Subcutaneous abdominal adipose tissue (tissue), 5 donors: Measurements from ENCODE around the gene MKLN1.

ENCODE experiments used
- H3K27ac ChIP-seq: one replicate; pipeline ENCODE4 v1.7.0; 2013; ENCODE audit warnings: low read depth, mild to moderate bottlenecking, inconsistent platforms, low read length, moderate library complexity
- H3K27me3 ChIP-seq, 5 donors: one replicate each; pipeline ENCODE4 v1.7.0; 2013; ENCODE audit warnings: low read length in 5 of 5, inconsistent platforms in 1 of 5; ENCODE audit not compliant: control insufficient read depth in 5 of 5, insufficient read depth in 4 of 5
- H3K36me3 ChIP-seq, 5 donors: one replicate each; pipeline ENCODE4 v1.7.0; 2013; ENCODE audit warnings: low read length in 5 of 5; ENCODE audit not compliant: control insufficient read depth in 5 of 5, insufficient read depth in 5 of 5
- H3K4me1 ChIP-seq, 5 donors: one replicate each; pipeline ENCODE4 v1.7.0; 2013; ENCODE audit warnings: low read length in 5 of 5, mild to moderate bottlenecking in 3 of 5, moderate library complexity in 1 of 5; ENCODE audit not compliant: control insufficient read depth in 5 of 5, insufficient read depth in 5 of 5
- H3K4me3 ChIP-seq, 5 donors: one replicate each; pipeline ENCODE4 v1.7.0; 2013; ENCODE audit warnings: low read length in 5 of 5, low read depth in 1 of 5
- H3K9ac ChIP-seq, 5 donors: one replicate each; pipeline ENCODE4 v1.7.0; 2013; ENCODE audit warnings: low read length in 5 of 5, mild to moderate bottlenecking in 4 of 5, moderate library complexity in 3 of 5
- H3K9me3 ChIP-seq, 5 donors: one replicate each; pipeline ENCODE4 v1.7.0; 2013; ENCODE audit warnings: low read length in 5 of 5; ENCODE audit not compliant: control insufficient read depth in 5 of 5
- donor health status: healthy.
- donor health status: healthy.
- donor health status: healthy.
- donor health status: healthy.
- donor health status: healthy.

MKLN1 gene

GRCh38 chr7:131384286-131384635, 56.6 kb downstream of the MKLN1 start:
- Histone ChIP-seq H3K27ac (no peak overlapping the region), H3K27me3 (no peaks in the 10 kb centered on the region), H3K4me1 (peaks cover 0 to 7% (median 0%) of the 10 kb centered on the region in 5 donors), H3K9ac (no peak overlapping the region), H3K4me3 (no peak overlapping the region), H3K36me3 (peaks cover 0 to 7% (median 0%) of the 10 kb centered on the region in 5 donors), H3K9me3 (no peaks in the 10 kb centered on the region)

DNA sequence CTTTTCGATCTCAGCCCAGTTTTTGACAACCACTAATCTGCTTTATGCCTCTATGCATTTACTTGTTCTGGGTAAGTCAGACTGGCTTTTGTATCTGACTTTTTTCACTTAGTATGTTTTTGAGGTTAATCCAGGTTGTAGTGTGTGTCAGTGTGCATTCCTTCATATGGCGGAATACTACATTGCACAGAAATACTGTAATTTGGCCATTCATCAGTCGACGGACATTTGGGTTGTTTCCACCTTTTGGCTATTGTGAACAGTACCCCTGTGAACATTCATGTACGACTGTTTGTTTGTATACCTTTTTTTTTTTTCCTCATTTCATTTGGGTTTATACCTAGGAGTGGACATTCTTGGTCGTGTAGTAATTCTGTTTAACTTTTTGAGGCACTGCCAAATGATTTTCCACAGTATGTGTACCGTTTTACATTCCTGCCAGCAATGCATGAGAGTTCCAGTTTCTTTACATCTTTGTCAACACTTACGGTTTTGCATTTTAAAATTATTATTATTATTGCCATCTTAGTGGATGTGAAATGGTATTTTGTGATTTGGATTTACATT, 57.4 kb downstream of the MKLN1 start:
- H3K27ac ChIP-seq, result no peak overlapping the region
- peaks cover 0 to 7% (median 0%) of the 10 kb centered on the region in 5 donors for H3K4me1 ChIP-seq
- peaks cover 0 to 7% (median 0%) of the 10 kb centered on the region in 5 donors for H3K36me3 ChIP-seq
- no peaks in the 10 kb centered on the region for H3K9me3 ChIP-seq
- H3K4me3 ChIP-seq, result no peak overlapping the region
- H3K27me3 ChIP-seq, result no peaks in the 10 kb centered on the region
- no peak overlapping the region for H3K9ac ChIP-seq

DNA sequence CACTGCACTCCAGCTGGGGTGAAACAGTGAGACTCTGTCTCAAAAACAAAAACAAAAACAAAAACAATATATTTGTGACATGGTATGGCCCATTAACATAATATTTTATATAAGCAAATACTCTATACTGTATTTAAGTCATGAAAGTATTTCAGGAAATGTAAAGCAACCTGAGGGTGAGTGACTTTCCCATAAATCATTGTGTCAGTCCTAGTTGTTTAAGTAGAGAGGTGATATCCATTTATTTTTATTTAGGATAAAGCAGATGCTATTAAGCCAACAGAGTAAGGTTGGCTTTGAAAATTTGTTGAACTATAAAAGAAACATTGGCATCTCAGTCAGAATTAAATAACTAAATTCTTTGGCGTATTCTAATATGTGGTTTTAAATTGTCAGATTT, 60.5 kb downstream of the MKLN1 start:
- no peak overlapping the region for H3K27ac ChIP-seq
- H3K4me1 ChIP-seq, result peaks cover 0 to 8% (median 0%) of the 10 kb centered on the region in 5 donors
- no peak overlapping the region for H3K4me3 ChIP-seq
- no peaks in the 10 kb centered on the region for H3K9me3 ChIP-seq
- H3K27me3 ChIP-seq, result no peaks in the 10 kb centered on the region
- H3K9ac ChIP-seq, result no peak overlapping the region
- peaks cover 0 to 5% (median 0%) of the 10 kb centered on the region in 5 donors for H3K36me3 ChIP-seq

DNA sequence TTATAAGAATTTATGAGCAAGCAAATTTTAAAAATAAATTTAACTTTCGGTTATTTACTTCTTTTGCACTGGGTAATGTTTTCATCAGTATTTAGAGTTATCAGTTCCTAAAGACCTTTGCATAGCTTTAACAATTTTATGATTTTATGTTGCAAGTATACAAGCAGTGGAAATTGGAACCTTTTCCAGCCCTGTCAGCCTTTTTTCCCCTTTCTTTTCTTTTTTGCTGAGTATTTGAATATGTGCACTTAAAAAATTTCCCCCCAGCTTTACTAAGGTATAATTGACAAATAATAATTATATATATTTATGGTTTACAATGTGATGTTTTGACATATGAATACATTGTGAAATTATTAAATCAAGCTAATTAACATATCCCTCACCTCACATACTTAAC, 62.6 kb downstream of the MKLN1 start:
- no peak overlapping the region for H3K9ac ChIP-seq
- no peaks in the 10 kb centered on the region for H3K9me3 ChIP-seq
- H3K4me3 ChIP-seq, result no peak overlapping the region

GRCh38 chr7:131391145-131391544, 63.5 kb downstream of the MKLN1 start:
- H3K4me1 ChIP-seq, result peaks cover 0 to 6% (median 0%) of the 10 kb centered on the region in 5 donors
- H3K9ac ChIP-seq, result no peak overlapping the region
- H3K27me3 ChIP-seq, result no peaks in the 10 kb centered on the region
- no peak overlapping the region for H3K4me3 ChIP-seq
- H3K36me3 ChIP-seq, result peaks cover 0 to 5% (median 0%) of the 10 kb centered on the region in 5 donors
- H3K27ac ChIP-seq, result no peak overlapping the region
- H3K9me3 ChIP-seq, result no peaks in the 10 kb centered on the region

More for the DNA sequence above, 62.6 kb downstream of the MKLN1 start:
- Histone ChIP-seq H3K4me1 (peaks cover 0 to 6% (median 0%) of the 10 kb centered on the region in 5 donors), H3K27me3 (no peaks in the 10 kb centered on the region), H3K36me3 (peaks cover 0 to 5% (median 0%) of the 10 kb centered on the region in 5 donors), H3K27ac (no peak overlapping the region)

DNA sequence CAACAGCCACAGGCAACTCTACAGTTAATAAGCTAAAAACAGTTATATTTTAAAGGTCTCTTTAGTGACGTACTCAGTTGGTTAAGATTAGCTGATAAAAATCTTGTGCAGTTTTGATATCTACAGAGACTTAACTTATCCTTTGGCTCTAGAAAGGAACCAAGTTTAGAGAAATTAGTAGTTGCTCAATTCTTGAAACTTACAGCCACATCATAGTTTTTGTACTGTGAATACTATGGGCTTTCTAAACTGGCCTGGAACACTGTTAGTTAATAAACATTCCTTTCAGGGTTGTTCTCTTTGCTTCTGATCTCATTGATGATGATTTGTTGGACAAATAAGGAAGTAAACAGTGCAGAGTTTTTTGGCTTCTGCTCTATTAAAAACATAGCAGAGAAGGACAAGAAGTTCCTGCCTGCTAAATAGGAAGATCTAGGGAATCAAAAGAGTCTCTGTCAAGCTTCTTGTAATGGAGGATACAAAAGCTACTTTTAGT, 73.1 kb downstream of the MKLN1 start:
- peaks cover 0 to 3% (median 0%) of the 10 kb centered on the region in 5 donors for H3K9me3 ChIP-seq
- H3K4me1 ChIP-seq, result peaks cover 0 to 17% (median 13%) of the 10 kb centered on the region in 5 donors
- no peak overlapping the region for H3K9ac ChIP-seq
- H3K36me3 ChIP-seq, result peaks cover 4 to 16% (median 9%) of the 10 kb centered on the region in 5 donors
- no peak overlapping the region for H3K4me3 ChIP-seq
- no peaks in the 10 kb centered on the region for H3K27me3 ChIP-seq
- no peak overlapping the region for H3K27ac ChIP-seq

DNA sequence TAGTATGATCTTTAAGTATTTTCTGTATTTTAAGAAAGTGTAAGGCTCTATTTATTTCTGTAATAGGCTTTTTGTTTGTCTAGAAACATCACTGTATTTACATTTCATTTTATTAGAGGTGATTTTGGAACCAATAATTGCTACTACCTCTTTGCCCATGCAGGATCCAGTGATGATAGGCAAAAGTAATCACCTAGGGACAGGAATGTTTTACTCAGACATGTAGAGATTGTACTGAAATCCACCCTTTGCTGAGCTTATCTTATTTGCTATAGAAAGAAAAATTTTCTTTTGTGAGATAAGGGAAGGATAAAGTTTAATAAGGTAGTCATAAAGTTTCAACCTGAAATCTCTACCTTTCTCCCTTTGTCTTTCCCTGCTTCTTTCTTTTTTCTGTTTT, 73.5 kb downstream of the MKLN1 start:
- H3K9ac ChIP-seq, result peak overlapping the region in 1 of 5 donors; percentile 1
- no peak overlapping the region for H3K27ac ChIP-seq
- H3K4me1 ChIP-seq, result peaks cover 0 to 17% (median 13%) of the 10 kb centered on the region in 5 donors
- peaks cover 4 to 16% (median 9%) of the 10 kb centered on the region in 5 donors for H3K36me3 ChIP-seq
- peaks cover 0 to 3% (median 0%) of the 10 kb centered on the region in 5 donors for H3K9me3 ChIP-seq
- no peak overlapping the region for H3K4me3 ChIP-seq
- H3K27me3 ChIP-seq, result no peaks in the 10 kb centered on the region

DNA sequence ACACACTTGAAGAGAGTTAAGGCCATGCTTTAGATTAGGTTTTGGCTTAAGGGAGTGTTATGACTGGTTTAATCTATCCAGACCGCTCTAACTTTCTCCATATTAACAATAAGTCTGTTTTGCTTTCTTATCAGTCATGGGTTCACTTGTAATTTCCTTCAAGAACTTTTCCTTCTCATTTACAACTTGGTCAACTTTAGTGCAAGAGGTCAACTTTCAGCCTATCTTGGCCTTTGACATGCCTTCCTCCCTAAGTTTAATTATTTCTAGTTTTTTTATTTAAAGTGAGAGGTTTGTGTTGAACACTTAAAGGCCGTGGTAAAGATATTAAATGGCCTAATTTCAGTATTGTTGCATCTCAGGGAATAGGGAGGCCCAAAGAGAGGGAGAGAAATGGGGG, 75.6 kb downstream of the MKLN1 start:
- peaks cover 4 to 13% (median 9%) of the 10 kb centered on the region in 5 donors for H3K36me3 ChIP-seq
- H3K4me3 ChIP-seq, result no peak overlapping the region
- no peak overlapping the region for H3K9ac ChIP-seq
- H3K27ac ChIP-seq, result no peak overlapping the region
- H3K9me3 ChIP-seq, result peaks cover 0 to 3% (median 0%) of the 10 kb centered on the region in 5 donors
- no peaks in the 10 kb centered on the region for H3K27me3 ChIP-seq
- H3K4me1 ChIP-seq, result peaks cover 0 to 21% (median 13%) of the 10 kb centered on the region in 5 donors

DNA sequence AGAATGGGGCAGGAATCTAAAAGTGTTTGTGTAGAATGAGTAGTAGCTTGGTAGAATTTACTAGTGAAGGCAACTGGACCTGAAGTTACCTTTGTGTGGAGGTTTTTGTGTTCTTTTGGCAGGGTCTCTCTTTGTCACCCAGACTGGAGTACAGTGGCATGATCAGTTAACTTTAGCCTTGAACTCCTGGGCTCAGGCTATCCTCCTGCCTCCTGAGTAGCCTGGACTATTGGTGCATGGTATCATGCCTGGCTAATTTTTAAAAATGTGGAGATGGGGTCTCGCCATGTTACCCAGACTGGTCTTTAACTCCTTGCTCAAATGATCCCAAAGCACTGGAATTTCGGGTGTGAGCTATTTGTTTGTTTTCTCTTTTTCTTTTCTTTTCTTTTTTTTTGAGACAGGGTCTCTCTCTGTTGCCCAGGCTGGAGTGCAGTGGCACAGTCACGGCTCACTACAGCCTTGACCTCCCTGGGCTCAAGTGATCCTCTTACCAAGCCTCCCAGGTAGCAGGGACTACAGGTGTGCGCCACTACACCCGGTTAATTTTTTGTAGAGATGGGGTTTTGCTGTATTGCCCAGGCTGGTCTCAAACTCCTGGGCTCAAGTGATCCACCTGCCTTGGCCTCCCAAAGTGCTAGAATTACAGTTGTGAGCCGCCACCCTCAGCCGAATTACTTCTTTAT, 76.7 kb downstream of the MKLN1 start:
- no peak overlapping the region for H3K4me3 ChIP-seq
- no peak overlapping the region for H3K9ac ChIP-seq
- H3K9me3 ChIP-seq, result peaks cover 0 to 3% (median 0%) of the 10 kb centered on the region in 5 donors
- no peaks in the 10 kb centered on the region for H3K27me3 ChIP-seq
- H3K36me3 ChIP-seq, result peaks cover 0 to 11% (median 5%) of the 10 kb centered on the region in 5 donors
- H3K27ac ChIP-seq, result no peak overlapping the region
- H3K4me1 ChIP-seq, result peaks cover 0 to 21% (median 13%) of the 10 kb centered on the region in 5 donors

- no peaks in the 10 kb centered on the region for H3K27me3 ChIP-seq
- no peak overlapping the region for H3K4me3 ChIP-seq
- no peak overlapping the region for H3K27ac ChIP-seq
- H3K4me1 ChIP-seq, result peaks cover 0 to 4% (median 0%) of the 10 kb centered on the region in 5 donors
- no peak overlapping the region for H3K9ac ChIP-seq
- peaks cover 5 to 24% (median 16%) of the 10 kb centered on the region in 5 donors for H3K36me3 ChIP-seq
- H3K9me3 ChIP-seq, result no peaks in the 10 kb centered on the region
These were observed 81.6 kb downstream of the MKLN1 start for GRCh38 chr7:131409129-131409766.
